Mammary microvascular endothelial cell (primary cell): ENCODE measurements around the gene LGI2. TPM values are rescaled to one million over a fixed set of nuclear protein-coding genes. Genes with fewer than 3 reads are reported as not detected.

ENCODE experiments used
- total RNA-seq: library from RNA; depleted of rRNA; stranded (reverse); fragments of >200 nt; gene quantifications from 2 replicates; pipeline ENCODE4 v1.2.3, GENCODE V29; 2015

The LGI2 gene
- not detected in 2 replicates for total RNA-seq

GRCh38 chr4:25030277-25031076 is at the start of gene LGI2:
TSS of gene LGI2 (minus strand) at chr4:25030946. CDS start at chr4:25030693, 253 bp downstream.

Other genes with a start within 250 kb of the LGI2 start
- 0.07 TPM in 1 of 2 replicates, not detected in the other for gene SOD3, start 235.4 kb downstream of the LGI2 start, total RNA-seq
- 3.9 and 6.0 TPM in 2 replicates for gene CCDC149, start 117.9 kb downstream of the LGI2 start, total RNA-seq
- 4.0 and 4.1 TPM in 2 replicates for gene SEPSECS, start 129.5 kb upstream of the LGI2 start, total RNA-seq
- gene PI4K2B, start 203.1 kb upstream of the LGI2 start, total RNA-seq, result 25.6 and 25.9 TPM in 2 replicates